ENCODE results near the gene NUDT6.
"Not testable (repeated sequence)": the region's sequence is repeated elsewhere in the genome, so short reads cannot be mapped to it uniquely, and the experiment has no call there.

The NUDT6 gene

DNA sequence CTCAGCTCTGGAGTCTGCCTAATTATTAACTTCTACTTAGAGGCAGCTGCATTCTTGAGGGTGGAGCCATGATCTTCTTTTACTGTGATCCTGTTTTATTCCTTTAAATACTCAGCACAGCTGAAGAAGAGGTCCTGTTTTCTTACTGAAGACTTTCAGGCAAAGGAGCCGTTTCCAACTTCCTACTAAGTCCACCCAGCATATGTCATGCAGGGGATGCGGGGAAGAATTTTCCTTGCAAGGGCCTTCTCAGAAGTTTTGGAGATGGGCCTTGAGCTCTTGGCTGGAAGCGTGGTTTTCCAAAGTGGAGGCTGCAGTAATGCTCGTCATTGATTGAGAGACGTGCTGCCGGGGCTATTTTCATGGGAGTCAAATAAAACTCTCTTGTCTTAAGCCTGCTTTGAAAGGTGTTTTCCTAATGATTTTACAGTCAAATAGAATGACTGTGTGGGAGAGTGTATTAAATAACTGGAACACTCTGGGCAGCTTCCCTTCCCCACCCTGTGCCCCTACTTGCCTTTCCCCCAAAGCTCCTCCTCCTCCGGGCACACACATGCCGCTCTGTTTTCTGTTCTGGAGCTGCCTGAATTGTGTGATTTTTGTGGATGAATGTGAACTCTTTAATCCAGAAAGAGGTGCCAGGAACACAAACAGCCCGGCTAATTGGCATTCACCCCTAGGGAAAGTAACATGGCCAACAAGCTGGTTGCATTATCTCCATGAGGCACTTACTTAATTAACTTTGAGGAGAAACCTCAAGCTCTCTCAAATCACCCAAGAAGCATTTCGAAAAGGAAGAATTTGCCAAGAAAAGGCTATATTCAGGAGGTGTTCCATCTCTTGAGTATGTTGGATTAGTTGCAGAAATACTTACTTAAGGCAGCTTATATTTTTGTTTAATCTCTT lies 67.7 kb downstream of the NUDT6 start:
- TF ChIP-seq, protein P1, sequence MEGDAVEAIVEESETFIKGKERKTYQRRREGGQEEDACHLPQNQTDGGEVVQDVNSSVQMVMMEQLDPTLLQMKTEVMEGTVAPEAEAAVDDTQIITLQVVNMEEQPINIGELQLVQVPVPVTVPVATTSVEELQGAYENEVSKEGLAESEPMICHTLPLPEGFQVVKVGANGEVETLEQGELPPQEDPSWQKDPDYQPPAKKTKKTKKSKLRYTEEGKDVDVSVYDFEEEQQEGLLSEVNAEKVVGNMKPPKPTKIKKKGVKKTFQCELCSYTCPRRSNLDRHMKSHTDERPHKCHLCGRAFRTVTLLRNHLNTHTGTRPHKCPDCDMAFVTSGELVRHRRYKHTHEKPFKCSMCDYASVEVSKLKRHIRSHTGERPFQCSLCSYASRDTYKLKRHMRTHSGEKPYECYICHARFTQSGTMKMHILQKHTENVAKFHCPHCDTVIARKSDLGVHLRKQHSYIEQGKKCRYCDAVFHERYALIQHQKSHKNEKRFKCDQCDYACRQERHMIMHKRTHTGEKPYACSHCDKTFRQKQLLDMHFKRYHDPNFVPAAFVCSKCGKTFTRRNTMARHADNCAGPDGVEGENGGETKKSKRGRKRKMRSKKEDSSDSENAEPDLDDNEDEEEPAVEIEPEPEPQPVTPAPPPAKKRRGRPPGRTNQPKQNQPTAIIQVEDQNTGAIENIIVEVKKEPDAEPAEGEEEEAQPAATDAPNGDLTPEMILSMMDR (IDR thresholded peaks at IDR 0.05; ENCODE audit: low read depth, low read length, missing control alignments) = no peak
- no peak overlapping the region for H3K4me3 ChIP-seq (ENCODE audit: low read depth, low read length)
- no peak for DNase-seq (ENCODE audit: low read depth)

DNA sequence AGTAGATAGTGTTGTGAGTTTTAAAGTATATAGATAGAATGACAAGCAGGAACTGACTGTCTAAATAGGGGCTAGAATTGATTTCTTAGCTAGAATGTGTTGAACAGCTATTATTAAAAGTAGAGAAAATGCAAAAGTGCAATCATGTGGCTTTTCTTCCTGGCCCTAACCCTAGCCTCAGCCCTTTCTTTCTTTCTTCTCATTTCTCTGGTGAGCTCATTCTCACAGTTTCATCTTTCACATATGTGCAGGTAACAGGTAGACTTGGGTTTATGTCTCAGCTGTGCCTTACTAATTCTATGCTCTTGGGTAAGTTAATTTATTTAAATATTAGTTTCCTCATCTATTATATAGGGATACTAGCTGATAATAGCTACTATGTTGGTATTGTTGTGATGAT lies 70.8 kb downstream of the NUDT6 start:
- DNase-seq (ENCODE audit: low read depth) = no peak
- H3K4me3 ChIP-seq (ENCODE audit: low read depth, low read length) = no peak overlapping the region
- TF ChIP-seq, protein P1 (IDR thresholded peaks at IDR 0.05; ENCODE audit: low read depth, low read length, missing control alignments) = no peak

DNA sequence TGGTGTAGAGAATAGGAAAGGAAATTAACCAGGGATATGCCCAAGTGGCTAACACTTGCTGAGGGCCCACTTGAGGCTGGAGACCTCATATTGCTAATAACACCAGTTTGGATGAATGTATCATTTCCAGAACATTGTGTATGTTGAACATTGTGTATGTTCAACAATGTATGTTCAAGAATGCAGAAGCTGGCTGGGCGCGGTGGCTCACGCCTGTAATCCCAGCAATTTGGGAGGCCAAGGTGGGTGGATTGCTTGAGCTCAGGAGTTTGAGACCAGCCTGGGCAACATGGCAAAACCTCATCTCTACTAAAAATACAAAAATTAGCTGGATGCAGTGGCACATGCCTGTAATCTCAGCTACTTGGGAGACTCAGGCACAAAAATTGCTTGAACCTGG lies 72.6 kb downstream of the NUDT6 start:
- not testable (repeated sequence) for DNase-seq (ENCODE audit: low read depth); H3K4me3 ChIP-seq (ENCODE audit: low read depth, low read length)

DNA sequence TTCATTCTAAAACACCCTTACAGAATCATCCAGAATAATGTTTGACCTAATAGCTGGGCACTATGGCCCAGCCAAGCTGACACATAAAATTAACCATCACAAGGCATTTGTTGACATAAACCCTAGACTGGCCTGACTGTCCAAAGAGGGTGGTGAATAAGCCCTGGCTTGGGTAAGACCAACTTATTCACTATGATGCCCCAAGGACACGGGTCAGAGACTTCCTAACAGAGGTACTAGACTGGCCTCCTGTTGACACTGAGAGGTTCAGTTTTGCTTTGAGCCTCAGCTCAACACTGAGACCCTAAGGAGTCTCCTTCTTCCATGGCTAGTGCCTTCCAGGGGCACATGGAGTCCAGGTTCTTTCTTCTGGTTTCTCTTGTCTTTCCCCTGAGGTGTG lies 74.5 kb downstream of the NUDT6 start:
- no peak for DNase-seq (ENCODE audit: low read depth)
- H3K4me3 ChIP-seq (ENCODE audit: low read depth, low read length) = no peak overlapping the region
- TF ChIP-seq, protein P1 (IDR thresholded peaks at IDR 0.05; ENCODE audit: low read depth, low read length, missing control alignments) = no peak

DNA sequence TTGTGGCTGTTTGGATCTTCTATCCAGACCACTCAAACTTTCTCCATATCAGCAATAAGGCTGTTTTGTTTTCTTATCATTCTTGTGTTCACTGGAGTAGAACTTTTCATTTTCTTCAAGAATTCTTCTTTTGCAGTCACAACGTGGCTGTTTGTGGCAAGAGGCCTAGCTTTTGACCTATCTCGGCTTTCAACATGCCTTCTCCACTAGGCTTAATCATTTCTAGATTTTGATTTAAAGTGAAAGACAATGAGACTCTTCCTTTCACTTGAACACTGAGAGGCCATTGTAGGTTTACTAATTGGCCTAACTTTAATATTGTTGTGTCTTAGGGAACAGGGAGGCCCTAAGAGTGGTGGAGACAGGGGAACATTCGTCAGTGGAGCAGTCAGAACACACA lies 76.6 kb downstream of the NUDT6 start:
- DNase-seq (ENCODE audit: low read depth) = no peak
- TF ChIP-seq, protein P1 (IDR thresholded peaks at IDR 0.05; ENCODE audit: low read depth, low read length, missing control alignments) = no peak
- no peak overlapping the region for H3K4me3 ChIP-seq (ENCODE audit: low read depth, low read length)

DNA sequence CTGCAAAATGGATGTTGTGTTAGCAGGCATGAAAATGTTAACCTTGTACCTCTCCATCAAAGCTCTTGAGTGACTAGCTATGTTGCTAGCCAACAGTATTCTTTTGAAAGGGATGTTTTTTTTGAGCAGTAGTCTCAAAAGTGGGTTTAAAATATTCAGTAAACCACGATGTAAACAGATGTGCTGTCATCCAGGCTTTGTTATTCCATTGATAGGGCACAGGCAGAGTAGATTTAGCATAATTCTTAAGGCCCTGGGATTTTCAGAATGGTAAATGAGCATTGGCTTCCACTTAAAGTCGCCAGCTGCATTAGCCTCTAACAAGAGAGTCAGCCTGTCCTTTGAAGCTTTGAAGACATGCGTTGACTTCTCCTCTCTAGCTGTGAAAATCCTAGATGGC lies 77.3 kb downstream of the NUDT6 start:
- TF ChIP-seq, protein P1 (IDR thresholded peaks at IDR 0.05; ENCODE audit: low read depth, low read length, missing control alignments) = no peak
- no peak overlapping the region for H3K4me3 ChIP-seq (ENCODE audit: low read depth, low read length)
- DNase-seq (ENCODE audit: low read depth) = no peak

DNA sequence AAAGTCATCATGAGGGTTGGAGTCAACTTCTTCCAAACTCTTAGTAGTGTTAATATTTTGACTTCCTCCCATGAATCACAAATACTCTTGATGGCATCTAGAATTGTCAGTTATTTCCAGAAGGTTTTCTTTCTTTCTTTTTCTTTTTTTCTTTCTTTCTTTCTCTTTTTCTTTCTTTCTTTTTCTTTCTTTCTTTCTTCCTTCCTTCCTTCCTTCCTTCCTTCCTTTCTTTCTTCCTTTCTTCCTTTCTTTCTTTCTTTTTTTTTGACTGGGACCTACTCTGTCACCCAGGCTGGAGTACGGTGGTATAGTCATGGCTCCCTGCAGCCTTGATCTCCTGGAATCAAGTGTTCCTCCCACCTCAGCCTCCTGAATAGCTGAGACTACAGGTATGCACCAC lies 78.0 kb downstream of the NUDT6 start:
- not testable (repeated sequence) for H3K4me3 ChIP-seq (ENCODE audit: low read depth, low read length); DNase-seq (ENCODE audit: low read depth)

DNA sequence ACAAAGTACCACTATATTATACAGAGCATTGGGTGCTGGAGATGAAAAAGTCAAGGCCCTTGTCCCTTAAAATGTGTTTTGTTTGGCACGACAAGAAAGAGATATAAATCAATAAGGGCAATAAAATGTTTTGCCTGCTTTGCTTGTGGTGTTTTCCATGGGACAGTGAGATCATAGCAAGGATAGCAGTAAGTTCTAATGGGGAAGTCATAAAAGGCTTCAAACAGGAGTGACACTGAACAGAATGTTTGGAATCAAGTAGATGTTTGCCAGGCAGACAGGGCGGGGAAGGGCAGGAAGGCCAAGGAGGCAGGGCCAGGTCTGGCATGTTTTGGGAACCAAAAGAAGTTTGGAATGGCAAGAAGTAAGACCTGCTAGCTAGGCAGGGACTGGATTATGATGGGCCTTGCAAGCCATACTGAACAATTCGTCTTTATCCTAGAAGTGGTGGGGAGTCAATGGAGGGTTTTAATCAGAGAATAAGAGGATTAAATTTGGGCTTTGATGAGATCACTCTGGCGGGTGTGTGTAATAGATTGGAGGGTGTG lies 79.3 kb downstream of the NUDT6 start:
- no peak overlapping the region for H3K4me3 ChIP-seq (ENCODE audit: low read depth, low read length)
- no peak for DNase-seq (ENCODE audit: low read depth)
- TF ChIP-seq, protein P1 (IDR thresholded peaks at IDR 0.05; ENCODE audit: low read depth, low read length, missing control alignments) = no peak

Measured in GM12864 (cell line).